ENCODE measurements around the gene SKA1.
"Not testable (repeated sequence)": the region's sequence is repeated elsewhere in the genome, so short reads cannot be mapped to it uniquely, and the experiment has no call there.

SKA1 gene

DNA sequence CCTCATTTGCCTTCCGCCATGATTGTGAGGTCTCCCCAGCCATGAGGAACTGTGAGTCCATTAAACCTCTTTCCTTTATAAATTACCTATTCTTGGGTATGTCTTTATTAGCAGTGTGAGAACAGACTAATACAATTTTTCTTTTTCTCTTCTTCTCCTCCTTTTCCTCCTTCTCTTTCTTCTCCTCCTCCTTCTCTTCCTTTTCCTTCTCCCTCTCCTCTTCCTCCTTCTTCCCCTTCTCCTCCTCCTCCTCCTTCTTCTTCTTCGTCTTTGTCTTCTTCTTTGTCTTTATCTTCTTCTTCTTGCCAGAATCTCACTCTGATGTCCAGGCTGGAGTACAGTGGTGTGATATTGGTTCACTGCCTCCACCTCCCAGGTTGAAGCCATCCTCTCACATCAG lies 20.2 kb downstream of the SKA1 start:
- no peak for DNase-seq (ENCODE audit: low spot score)

DNA sequence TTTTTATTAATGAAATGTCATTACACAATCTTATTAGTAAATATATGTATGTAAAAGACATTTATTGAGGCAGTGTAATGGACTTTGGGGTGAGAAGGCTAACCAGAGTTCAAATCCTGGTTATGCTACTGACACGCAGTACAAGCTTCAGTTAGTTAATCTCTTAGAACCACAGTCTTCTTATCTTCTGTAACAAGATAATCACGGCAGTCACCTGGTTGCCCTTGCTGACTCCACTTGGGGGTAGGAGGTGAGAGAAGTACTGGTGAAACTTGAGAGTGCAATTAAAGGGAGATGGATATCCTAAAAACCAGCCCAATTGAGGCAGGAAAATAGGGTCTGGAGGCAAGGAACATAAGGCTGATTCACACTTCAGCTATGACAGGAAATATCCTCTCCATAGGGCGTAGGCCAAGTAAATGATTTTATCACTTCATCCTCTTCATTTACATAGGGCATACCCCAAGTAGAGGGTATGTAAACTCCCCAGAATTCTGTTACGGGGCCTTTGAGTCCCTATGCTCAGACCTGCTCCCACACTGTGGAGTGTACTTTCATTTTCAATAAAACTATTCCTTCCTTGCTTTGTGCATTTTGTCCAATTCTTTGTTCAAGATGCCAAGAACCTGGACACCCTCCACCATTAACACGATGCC lies 21.3 kb downstream of the SKA1 start:
- no peak for DNase-seq (ENCODE audit: low spot score)

DNA sequence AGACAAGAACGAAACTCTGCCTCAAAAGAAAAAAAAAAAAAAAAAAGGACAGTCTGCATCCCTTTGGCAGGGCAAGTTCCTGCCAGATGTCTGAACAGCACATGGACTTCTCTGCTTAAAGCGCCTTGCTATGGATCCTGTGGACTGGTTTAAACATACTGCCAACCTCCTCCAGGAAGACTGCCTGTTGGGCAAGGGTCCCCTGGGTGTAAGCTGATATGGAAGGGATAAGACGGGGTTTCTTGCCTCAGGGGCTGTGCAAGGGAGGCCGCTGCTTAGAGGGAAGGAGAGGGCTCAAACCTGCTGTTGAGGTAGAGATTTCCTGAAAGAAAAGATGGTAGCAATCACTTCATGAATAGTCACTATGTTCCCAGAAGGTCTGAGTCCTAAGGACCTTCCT lies 22.2 kb downstream of the SKA1 start:
- DNase-seq (ENCODE audit: low spot score) = no peak

DNA sequence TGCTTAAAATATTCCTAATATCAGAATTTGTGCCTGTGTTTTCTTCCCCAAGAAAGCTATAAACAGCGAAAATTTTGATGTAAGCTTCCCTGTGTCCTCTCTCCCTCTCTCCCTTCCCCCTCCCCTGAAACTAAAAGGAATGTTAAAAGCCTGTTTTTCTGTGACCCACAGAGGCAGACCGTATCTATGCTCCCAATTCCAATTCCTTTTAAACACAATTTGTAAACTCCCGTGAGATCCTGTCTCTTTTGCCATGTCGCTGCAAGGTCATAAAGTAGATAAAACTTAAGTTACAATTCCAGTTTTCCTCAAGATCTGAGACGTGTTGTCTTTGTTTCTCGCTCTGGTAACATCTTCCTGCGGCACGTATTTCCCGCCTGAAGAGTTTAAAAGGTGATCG lies 23.3 kb downstream of the SKA1 start:
- no peak for DNase-seq (ENCODE audit: low spot score)

DNA sequence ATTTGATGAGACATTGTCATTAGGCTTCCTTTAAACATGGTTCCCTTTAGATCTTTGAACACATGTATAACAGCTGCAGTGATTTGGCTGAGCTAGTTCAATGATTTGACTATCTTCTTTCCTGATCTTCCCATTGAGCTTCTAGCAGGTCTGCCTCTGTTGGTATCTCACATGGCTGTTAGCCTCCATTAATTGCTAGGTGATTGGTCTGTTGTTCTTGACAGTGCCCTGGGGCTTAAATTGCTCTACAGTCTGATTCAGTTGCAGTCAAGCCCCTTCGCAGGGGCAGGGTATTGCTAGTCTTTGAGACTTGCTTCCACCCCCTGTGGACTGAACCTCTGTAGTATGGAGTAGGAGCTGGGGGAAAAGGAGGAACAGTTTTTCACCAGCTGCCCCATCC lies 24.1 kb downstream of the SKA1 start:
- no peak for DNase-seq (ENCODE audit: low spot score)

DNA sequence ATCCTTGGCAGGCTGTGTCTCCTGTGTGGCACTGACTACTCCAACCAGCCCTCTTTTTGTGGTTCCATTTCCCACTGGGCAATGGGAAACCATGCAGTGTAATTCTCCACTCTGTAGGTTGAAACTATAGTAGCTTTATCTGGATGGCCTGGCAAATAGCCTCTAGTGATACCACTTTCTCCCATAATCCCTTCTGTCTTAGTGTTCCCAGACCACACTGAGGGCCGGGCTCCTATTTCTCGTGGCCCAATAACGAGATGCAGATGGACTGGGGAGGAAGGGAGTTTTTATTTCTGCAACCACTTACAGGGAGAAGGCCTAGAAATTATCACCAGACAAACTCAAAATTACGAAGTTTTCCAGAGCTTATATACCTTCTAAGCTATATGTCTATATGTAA lies 24.7 kb downstream of the SKA1 start:
- no peak for DNase-seq (ENCODE audit: low spot score)

DNA sequence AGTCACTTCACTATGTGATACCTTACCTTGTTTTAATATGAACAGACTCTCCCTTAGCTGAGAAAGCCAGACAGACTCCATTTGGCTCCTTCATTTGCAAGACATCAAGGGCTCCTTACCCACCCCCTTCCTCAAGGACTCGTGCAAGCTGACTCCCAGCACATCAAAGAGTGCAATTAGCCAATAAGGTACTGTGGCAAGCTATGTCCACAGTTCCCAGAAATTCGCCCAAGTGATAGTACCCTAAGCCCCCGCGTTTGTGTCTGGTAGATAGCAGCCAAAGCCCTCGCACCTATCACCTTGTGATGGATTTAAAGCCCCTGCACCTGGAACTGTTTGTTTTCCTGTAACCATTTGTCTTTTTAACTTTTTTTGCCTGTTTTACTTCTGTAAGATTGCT lies 25.6 kb downstream of the SKA1 start:
- not testable (repeated sequence) for DNase-seq (ENCODE audit: low spot score)

DNA sequence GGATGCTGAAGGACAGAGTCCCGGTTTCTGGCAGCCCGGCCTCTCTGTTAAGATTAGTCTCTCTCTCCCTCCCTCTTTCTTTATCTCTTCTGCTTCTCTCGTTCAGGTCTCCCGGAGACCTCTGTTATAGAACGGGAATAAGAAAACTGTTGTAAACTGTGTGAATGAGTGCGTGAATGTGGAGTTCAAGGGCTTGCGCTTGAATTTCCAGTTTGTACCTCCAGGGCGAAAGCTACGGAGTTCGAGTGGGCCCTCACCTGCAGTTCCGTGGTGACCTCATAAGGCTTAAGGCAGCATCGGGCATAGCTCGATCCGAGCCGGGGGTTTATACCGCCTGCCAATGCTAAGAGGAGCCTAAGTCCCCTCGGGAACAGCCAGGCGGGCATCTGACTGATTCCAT lies 26.4 kb downstream of the SKA1 start:
- DNase-seq (ENCODE audit: low spot score) = no peak

DNA sequence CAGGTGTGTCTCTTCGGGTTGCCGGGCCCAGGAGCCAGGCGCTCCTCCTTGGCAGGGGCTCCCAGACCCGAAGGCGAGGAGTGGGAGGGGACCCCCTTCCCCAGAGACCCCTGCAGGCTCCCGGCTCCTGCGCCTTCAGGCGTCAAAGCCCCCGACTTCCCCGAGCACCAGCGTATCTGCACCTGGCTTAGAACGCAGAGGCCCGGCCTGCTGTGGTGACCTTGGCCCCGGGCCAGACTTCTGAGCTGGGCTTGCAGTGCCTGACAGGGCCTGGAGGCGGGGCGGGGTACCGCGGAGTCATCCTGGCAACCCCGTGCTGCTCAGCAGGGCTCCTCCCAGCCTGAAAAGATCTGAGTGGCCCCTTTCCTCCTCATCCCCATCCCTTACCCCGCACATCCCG lies 27.0 kb downstream of the SKA1 start:
- DNase-seq (ENCODE audit: low spot score) = peak; percentile 63

DNA sequence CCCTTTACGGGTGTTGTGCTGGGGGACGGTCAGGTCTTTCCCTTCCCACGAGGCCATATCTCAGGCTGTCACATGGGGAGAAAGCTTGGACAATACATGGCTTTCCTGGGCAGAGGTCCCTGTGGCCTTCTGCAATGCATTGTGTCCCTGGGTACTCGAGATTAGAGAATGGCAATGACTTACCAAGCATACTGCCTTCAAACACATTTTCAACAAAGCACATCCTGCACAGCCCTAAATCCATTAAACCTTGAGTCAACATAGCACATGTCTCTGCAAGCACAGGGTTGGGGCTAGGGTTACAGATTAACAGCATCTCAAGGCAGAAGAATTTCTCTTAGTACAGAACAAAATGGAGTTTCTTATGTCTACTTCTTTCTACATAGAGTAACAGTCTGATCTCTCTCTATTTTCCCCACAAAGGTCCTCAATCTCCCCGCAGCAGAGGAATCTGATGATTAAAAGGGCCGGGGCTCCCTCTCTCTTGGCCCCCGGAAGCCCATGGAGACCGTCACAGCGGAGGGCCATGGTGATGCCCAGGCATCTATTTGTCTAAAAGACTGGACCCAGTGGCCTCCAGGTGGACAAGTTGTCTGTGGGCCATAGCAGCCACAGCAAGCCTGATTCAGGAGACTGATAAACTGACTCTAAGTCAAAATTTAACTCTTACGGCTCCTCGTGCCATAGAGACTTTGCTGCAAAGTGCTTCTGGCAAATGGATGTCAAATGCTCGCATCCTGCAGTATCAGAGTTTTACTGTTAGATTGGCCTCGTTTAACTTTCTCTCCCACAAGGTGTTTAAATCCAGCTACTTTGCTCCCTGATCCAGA lies 30.1 kb downstream of the SKA1 start:
- DNase-seq (ENCODE audit: low spot score) = not testable (repeated sequence)

DNA sequence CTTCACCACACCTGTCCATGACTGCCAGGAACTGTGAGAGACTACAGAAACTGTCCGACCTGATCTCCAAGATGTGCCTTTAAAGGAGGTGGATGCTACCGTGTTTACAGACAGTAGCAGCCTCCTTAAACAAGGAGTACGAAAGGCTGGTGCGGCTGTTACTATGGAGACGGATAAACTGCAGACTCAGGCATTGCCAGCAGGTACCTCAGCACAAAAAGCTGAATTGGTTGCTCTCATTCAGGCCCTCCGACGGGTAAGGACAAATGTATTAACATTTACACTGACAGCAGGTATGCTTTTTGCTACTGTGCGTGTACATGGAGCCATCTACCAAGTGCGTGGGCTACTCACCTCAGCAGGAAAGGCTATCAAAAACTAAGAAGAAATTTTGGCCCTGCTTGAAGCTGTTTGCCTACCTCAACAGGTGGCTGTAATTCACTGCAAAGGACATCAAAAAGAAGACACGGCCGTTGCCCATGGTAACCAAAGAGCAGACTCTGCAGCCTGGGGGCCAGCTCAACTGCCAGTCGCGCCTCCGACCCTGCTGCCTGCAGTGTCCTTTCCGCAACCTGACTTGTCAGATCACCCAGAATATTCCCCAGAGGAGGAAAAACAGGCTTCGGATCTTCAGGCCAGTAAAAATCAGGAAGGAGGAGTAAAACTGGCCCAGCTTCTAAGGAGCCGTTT lies 30.9 kb downstream of the SKA1 start:
- DNase-seq (ENCODE audit: low spot score) = no peak

DNA sequence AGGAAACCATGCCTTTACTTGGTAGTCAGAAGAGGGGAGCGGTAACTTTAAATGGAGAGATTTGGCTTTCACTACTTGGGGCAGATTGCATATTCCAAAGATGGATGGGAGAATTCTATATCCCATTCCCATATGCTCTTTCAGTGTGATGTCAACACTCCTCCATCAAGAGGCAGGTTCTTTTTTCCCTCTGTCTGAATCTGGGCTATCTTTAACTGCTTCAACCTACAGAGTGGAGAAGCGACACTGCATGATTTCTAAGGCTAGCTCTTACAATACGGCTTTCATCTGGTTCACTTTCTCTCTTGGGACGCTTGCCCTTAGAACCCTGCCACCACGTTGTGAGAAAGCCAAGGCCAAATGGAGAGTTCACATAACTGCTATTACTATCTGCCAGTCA lies 34.4 kb downstream of the SKA1 start:
- no peak for DNase-seq (ENCODE audit: low spot score)

DNA sequence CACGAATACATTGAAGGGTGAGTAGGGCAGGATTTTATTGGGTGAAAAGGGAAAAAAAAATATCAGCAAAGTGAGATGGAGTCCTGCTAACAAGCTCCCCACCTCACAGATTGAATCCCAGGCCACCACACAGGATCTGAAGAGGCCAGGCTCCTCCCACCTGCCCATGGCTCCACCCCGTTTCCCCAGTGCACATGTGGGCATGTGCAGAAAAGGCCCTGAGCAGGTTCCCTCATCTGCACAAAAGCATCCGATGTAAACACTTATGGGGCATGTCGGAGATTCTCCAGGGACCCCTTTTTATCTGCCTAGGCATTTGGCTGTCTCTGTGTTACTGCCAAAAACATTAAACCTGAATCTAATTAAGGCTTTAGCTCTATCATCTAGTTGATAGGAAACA lies 35.2 kb downstream of the SKA1 start:
- DNase-seq (ENCODE audit: low spot score) = no peak

DNA sequence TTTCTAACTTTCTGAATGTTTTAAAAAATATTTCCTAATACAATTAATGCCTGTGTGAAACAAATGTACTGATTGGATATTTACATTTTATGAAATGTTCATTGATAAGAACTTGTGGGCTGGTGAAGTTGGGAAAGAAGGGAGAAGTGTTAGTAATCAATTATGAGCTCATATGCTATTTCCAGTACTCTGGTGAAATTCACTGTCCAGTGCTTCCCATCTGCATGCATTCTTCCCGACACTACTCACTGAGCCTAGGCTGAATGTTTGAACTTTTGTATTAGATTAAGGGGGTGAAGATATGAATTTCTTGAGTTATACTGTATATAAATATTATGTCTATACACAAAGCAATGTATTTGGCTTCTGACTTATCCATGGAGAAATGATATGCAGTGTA lies 36.0 kb downstream of the SKA1 start:
- DNase-seq (ENCODE audit: low spot score) = no peak

DNA sequence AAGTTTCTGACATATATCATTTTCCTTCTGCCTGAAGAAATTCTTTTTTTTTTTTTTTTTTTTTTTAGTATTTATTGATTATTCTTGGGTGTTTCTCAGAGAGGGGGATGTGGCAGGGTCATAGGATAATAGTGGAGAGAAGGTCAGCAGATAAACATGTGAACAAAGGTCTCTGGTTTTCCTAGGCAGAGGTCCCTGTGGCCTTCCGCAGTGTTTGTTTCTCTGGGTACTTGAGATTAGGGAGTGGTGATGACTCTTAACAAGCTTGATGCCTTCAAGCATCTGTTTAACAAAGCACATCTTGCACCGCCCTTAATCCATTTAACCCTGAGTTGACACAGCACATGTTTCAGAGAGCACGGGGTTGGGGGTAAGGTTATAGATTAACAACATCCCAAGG lies 42.0 kb downstream of the SKA1 start:
- DNase-seq (ENCODE audit: low spot score) = not testable (repeated sequence)

DNA sequence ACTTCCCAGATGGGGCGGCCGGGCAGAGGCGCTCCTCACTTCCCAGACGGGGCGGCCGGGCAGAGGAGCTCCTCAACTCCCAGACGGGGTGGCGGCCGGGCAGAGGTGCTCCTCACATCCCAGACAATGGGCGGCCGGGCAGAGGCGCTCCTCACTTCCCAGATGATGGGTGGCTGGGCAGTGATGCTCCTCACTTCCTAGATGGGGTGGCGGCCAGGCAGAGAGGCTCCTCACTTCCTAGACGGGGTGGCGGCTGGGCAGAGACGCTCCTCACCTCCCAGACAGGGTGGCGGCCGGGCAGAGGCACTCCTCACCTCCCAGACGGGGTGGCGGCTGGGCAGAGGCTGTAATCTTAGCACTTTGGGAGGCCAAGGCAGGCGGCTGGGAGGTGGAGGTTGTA lies 42.9 kb downstream of the SKA1 start:
- not testable (repeated sequence) for DNase-seq (ENCODE audit: low spot score)

DNA sequence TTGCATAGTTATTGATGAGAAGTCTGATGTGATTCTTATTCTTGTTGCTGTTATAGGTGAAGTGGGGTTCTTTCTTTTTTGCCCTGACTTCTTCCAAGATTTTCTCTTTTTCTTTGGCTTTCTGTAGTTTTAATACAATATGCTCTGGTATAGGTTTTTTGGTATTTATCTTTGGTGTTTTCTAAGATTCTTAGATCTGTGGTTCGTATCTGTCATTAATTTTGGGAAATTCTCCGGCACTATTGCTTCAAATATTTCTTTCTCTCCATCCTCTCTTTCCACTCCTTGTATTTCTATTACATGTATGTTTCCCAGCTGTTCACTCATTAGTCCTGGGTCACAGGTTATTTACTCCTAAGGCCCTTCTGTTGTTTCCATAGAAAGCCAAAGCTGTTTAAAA lies 43.8 kb downstream of the SKA1 start:
- no peak for DNase-seq (ENCODE audit: low spot score)

DNA sequence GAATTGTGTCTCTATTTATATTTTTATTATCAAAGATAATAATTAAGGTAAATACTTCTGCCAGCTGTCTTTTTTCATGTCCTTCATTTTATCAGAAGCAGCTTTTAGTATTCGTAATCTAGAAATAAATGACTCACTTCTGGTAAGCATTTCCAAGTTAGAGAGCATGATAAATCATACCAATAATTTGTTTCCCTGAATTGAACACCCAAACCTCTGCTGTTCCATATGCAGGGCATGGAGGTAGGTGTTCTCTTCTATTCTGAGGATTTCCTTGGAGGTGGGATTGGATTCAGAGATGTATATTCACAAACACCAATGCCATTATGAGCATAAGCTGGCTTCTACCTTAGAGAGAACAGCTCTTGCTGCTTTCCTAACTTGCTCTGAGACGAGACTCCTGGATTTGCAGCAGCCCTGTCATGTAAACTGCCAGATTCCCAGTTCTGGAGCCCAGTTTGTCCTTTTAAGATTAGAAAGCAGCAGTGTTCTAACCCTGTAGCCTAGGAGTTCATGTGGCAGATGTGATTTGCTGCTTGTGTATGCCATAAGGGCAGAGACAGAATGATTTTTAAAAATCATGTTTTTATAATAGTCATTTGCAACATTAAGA lies 47.5 kb downstream of the SKA1 start:
- no peak for DNase-seq (ENCODE audit: low spot score)

DNA sequence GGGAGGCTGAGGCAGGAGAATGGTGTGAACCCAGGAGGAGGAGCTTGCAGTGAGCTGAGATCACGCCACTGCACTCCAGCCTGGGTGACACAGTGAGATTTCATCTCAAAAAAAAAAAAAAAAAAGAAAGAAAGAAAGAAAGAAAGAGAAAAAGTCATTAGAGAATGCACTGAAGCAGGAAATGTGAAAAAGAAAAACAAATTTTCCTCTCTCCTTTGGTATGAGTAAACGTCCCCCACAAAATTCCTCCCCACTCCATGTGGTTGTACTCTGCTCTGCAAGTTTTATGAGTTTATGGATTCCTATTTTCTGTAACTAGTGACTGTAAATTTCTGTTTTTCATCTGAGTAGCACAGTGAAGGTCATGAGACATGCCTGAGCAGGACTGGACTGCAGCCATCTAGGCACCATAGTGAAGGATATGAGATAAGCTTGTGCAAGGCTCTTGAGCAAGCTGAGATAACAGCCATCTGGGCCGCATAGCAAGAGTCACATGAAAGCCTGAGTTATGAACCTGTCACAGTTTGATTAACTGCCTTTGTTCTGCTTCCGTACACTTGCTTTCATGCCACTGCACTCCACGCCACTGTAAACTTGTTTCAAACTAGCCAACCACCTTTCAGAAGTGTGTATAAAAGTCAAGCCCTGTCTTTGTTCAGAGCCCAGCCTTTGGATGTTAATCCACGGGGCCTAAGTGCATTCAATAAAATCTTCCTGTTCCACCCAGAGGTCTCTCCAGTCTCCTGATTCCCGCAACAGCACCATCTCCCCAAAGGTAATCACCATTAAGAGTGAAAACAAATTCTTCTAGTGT lies 50.2 kb downstream of the SKA1 start:
- DNase-seq (ENCODE audit: low spot score) = no peak

DNA sequence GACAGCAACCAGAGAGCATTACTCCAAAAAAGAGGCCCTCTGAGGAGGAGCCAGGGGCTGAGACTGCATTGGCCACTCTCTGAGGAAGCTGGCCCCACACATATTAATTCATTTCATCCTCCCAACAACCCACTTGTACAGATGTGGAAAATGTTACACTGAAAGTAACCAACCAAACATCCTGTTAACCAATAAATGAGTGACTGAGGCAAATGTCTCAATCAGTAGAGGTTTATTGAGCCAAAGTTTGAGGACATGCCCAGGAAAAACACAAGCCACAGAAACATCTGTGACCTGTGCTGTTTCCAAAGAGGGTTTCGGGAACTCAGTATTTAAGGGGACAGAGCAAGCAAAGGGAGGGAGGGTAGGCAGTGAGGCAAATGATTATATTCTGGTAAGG lies 53.0 kb downstream of the SKA1 start:
- no peak for DNase-seq (ENCODE audit: low spot score)

DNA sequence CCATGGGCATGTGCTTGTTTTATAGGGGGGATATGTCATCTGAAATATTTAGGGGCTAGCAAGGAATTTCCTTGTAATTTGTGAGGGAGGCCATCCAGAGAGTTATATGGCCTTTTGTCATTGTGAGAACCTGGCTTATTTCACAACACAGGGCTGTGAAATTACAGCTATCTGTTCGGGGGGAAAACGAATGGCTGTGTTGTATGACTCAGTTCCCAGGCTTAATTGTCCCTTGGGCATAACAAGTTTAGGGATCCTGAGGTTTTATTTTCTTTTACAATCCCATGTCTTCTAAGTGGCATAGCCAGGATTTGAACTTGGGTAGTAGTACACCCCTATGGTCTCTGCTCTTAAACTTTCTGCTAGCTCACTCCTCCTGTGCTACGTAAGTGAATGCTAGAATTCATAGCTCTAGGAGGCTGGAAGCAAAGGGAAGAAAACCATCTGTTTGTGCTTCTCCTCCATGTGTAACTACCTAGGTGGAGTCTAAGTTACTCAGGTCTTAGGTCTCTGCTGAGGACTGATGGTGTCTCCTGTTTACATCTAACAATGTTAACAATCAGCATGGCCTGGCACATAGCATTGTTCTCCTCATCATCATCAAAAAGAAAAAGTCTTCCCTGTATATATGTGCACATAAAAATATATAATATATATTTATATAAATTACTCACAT lies 53.8 kb downstream of the SKA1 start:
- no peak for DNase-seq (ENCODE audit: low spot score)

Measured in LoVo (cell line).